ENCODE data around the gene GOLIM4. TPM values are rescaled to one million over a fixed set of nuclear protein-coding genes. Genes with fewer than 3 reads are reported as not detected.

Gene GOLIM4
- total and polyA plus RNA-seq, 11 donors, result 31.5 to 106 (median 65.5) TPM

DNA sequence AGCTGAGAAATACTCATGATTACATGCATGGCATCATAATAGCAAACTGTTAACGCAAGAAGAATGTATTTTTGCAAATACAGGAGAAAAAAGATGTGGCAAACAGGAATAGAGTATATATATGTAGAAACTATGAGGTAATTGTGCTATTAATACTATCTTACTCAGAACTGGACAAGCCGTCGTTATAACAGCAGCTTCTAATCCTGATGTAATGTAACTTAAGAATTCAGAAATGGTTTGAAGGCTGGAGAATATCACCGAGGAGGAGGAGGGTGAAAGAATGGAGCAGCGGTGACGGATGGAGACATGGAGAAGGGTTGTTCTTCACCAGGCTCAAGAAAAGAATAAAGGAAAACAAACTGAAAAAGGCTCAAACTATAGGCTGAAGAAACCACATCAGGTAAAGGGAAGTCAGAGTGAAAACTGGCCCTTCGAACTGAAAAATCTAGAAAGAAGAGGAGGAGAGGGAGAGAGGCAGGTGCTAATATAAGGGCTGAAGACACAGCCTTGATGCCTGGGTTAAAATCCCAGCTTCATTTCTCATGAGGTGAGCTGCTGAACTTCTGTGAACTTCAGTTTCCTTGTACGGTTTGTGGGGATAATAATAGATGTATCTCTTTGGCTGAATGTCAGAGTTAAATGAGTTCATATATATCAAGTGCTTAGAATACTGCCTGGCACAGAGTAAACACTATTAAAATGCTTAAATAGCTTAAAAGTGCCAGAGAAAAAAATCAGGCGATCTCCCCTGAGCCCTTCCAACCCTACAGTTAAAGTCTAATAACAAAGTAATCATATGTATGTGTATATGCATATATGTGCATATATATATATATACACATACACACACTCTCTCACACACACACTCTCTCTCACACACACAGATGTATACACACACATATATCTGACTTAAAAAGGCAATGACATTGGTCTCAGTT lies 43.9 kb downstream of the GOLIM4 start:
- ATAC-seq, result peak; percentile 49 to 78 (median 66)
- H3K27ac ChIP-seq, result peak overlapping the region; percentile 47 to 86 (median 77)
- intact Hi-C loops (cut with DNase I), result loop anchor here in 6 of 10 donors (2.0 to 5.0 kb wide), 3 partner anchors 40 to 45 kb away; partner anchors contain the start of gene GOLIM4 (in 2 of the 6)
- H3K4me3 ChIP-seq, result peak overlapping the region in 9 of 12 donors; percentile 1 to 44 (median 40)
- H3K36me3 ChIP-seq, result no peaks in the 10 kb centered on the region
- TF ChIP-seq, protein P1, sequence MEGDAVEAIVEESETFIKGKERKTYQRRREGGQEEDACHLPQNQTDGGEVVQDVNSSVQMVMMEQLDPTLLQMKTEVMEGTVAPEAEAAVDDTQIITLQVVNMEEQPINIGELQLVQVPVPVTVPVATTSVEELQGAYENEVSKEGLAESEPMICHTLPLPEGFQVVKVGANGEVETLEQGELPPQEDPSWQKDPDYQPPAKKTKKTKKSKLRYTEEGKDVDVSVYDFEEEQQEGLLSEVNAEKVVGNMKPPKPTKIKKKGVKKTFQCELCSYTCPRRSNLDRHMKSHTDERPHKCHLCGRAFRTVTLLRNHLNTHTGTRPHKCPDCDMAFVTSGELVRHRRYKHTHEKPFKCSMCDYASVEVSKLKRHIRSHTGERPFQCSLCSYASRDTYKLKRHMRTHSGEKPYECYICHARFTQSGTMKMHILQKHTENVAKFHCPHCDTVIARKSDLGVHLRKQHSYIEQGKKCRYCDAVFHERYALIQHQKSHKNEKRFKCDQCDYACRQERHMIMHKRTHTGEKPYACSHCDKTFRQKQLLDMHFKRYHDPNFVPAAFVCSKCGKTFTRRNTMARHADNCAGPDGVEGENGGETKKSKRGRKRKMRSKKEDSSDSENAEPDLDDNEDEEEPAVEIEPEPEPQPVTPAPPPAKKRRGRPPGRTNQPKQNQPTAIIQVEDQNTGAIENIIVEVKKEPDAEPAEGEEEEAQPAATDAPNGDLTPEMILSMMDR (IDR thresholded peaks at IDR 0.05), result no peak
- TF ChIP-seq POLR2A (IDR thresholded peaks at IDR 0.05), result no peak
- peaks cover 0 to 60% (median 28%) of the 10 kb centered on the region in 12 donors for H3K4me1 ChIP-seq
- no peak for DNase-seq
- 20 to 27% (median 22%) methylated on average over 9 of the region's 9 CpGs for WGBS, 4 donors
- H3K27me3 ChIP-seq, result no peaks in the 10 kb centered on the region
- H3K9me3 ChIP-seq, result peaks cover 0 to 5% (median 0%) of the 10 kb centered on the region in 12 donors

DNA sequence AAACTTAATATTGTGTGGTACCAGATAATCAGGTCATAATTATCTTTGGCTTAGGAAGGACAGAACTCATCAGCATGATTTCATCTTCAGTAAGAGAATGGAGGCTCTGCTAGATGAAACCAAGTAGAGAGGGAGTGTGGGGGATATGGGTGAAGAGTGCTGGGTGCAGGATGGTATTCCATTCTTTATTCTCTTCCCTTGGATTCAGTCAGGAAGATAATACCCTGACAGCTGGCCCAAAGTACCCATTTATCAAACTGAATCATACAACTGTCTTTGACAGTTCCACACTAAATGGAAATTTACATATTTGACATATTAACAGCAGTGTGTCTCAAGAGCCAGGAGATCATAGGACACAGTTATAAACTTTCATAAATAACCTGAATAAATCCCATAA lies 44.7 kb downstream of the GOLIM4 start:
- no peak for TF ChIP-seq POLR2A (IDR thresholded peaks at IDR 0.05)
- TF ChIP-seq, protein P1 (IDR thresholded peaks at IDR 0.05), result no peak
- Histone ChIP-seq H3K9me3 (peaks cover 0 to 5% (median 0%) of the 10 kb centered on the region in 12 donors), H3K27ac (peak overlapping the region in 11 of 12 donors; percentile 49 to 86 (median 78)), H3K27me3 (no peaks in the 10 kb centered on the region), H3K4me3 (peak overlapping the region in 6 of 12 donors; percentile 36 to 44 (median 40)), H3K4me1 (peaks cover 0 to 60% (median 28%) of the 10 kb centered on the region in 12 donors), H3K36me3 (no peaks in the 10 kb centered on the region)
- ATAC-seq (no peak), DNase-seq (no peak)
- intact Hi-C loops (cut with DNase I), result loop anchor here in 5 of 10 donors (2.0 to 5.0 kb wide), 3 partner anchors 41 to 46 kb away; partner anchors contain the start of gene GOLIM4 (in 1 of the 5)

DNA sequence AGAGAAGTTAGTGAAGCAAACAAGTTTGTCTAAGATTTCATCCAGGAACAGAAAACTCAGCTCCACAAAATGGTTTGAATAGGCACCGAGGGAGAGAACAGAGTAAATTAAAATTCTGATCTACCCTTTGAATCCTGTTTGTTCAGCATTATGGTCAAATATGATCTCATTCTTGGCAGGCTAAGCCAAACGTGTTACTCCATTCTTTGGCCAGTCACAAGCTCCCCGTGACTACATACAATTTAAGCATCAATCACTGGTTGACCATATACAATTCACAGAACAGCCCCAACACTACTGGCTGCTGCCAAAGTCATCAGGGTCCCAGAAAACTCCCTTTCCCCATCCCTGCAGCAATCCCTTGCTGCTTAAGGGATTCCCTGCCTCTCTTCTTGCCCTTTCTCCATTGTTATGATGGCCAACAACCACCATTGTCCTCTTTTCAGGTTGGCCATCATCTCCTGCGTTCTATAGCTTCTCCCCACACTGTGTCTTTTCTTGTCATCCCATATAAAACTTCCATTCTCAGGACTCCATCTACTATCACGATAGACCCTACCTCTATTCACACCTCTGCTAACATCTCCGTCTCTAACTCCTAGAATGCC lies 46.3 kb downstream of the GOLIM4 start:
- Histone ChIP-seq H3K36me3 (peaks cover 0 to under 1% (median 0%) of the 10 kb centered on the region in 9 donors), H3K27ac (peak overlapping the region in 9 of 12 donors; percentile 23 to 72 (median 53))
- WGBS, 4 donors, result 54 to 59% (median 54%) methylated on average over 6 of the region's 6 CpGs

More for the DNA sequence above, 46.3 kb downstream of the GOLIM4 start:
- ATAC-seq, result peak in 3 of 4 donors; percentile 28 to 54 (median 29)
- Histone ChIP-seq H3K9me3 (no peaks in the 10 kb centered on the region), H3K4me3 (no peak overlapping the region), H3K27me3 (no peaks in the 10 kb centered on the region), H3K4me1 (peaks cover 0 to 61% (median 30%) of the 10 kb centered on the region in 12 donors)
- no peak for TF ChIP-seq POLR2A (IDR thresholded peaks at IDR 0.05)
- TF ChIP-seq, protein P1 (IDR thresholded peaks at IDR 0.05), result no peak
- intact Hi-C loops (cut with DNase I), result loop anchor here in 6 of 10 donors (1.0 to 10.0 kb wide), 8 partner anchors 43 to 795 kb away; partner anchors contain the start of genes GOLIM4 (in 2 of the 6), PDCD10 (in 1 of the 6) and SERPINI1 (in 1 of the 6)
- no peak for DNase-seq
